Hair follicle dermal papilla cell (primary cell): Measurements from ENCODE around the gene USP51. TPM values are rescaled to one million over a fixed set of nuclear protein-coding genes. Genes with fewer than 3 reads are reported as not detected.

ENCODE experiments used
- small RNA-seq: library from RNA; depleted of rRNA; stranded (forward); fragments of <200 nt; gene quantifications from one replicate; pipeline ENCODE3, GENCODE V24; 2012
- total RNA-seq: library from RNA; depleted of rRNA; stranded (reverse); fragments of >200 nt; gene quantifications from 2 replicates; pipeline ENCODE4 v1.2.3, GENCODE V29; 2012

USP51 gene
- total RNA-seq: 3.4 and 3.6 TPM in 2 replicates

GRCh38 chrX:55489314-55490009 lies at the start of gene USP51:
Gene USP51, minus strand, starts transcription at chrX:55489848. Its CDS starts 909 bp downstream, at chrX:55488939.

GRCh38 chrX:55451990-55452832 lies 37.4 kb downstream of the USP51 start, which contains the start of gene MAGEH1:
Gene MAGEH1, plus strand, starts transcription at chrX:55452127. Its CDS starts 248 bp downstream, at chrX:55452375.

Small RNA genes lying within 50 kb of the gene (small RNA-seq; reads per million reads assigned to genes)
- gene MIR4536-2: not detected

Other genes starting within 250 kb of the USP51 start
- gene PAGE3, start 224.9 kb downstream of the USP51 start, total RNA-seq: not detected in 2 replicates
- 26.6 and 27.8 TPM in 2 replicates for gene MAGEH1, start 37.7 kb downstream of the USP51 start, total RNA-seq
- not detected in 2 replicates for gene FOXR2, start 133.6 kb upstream of the USP51 start, total RNA-seq
- gene RRAGB, start 227.9 kb upstream of the USP51 start, total RNA-seq: 18.7 and 21.4 TPM in 2 replicates